Measurements from ENCODE around the gene COLQ.

- TF ChIP-seq CTCF (IDR thresholded peaks at IDR 0.05): no peak
- no peak for TF ChIP-seq POLR2AphosphoS5 (IDR thresholded peaks at IDR 0.05; ENCODE audit: low read depth, low read length)
Observed at GRCh38 chr3:15409774-15410173, 111.7 kb downstream of the COLQ start.
